Myometrial cell (primary cell): ENCODE results near the gene GCM1. TPM values are rescaled to one million over a fixed set of nuclear protein-coding genes. Genes with fewer than 3 reads are reported as not detected.

Source experiments
- total RNA-seq: library from RNA; depleted of rRNA; stranded (reverse); fragments of >200 nt; gene quantifications from 2 replicates; pipeline ENCODE4 v1.2.3, GENCODE V29; 2015

Gene GCM1
- not detected in 2 replicates for total RNA-seq

GRCh38 chr6:53148684-53149083 lies at the start of gene GCM1:
Gene GCM1 (minus strand): TSS chr6:53148841. CDS start chr6:53145632, 3,209 bp downstream.

Other genes with a start within 250 kb of the GCM1 start
- not detected in 2 replicates for gene GSTA3, start 239.1 kb downstream of the GCM1 start, total RNA-seq
- 54.1 and 63.4 TPM in 2 replicates for gene GSTA4, start 153.6 kb downstream of the GCM1 start, total RNA-seq
- gene CILK1, start 87.0 kb downstream of the GCM1 start, total RNA-seq: 7.2 and 9.9 TPM in 2 replicates
- gene FBXO9, start 83.4 kb downstream of the GCM1 start, total RNA-seq: 35.4 and 41.5 TPM in 2 replicates
- 131 and 141 TPM in 2 replicates for gene ELOVL5, start 200.1 kb upstream of the GCM1 start, total RNA-seq